Mesenteric fat pad (tissue), 1 donor: ENCODE data around the gene CCDC182. TPM values are rescaled to one million over a fixed set of nuclear protein-coding genes. Genes with fewer than 3 reads are reported as not detected.

Source experiments
- DNase-seq: peaks from one replicate; pipeline ENCODE4 v3.0.0-alpha.2; 2020; ENCODE audit warnings: low spot score
- total RNA-seq: library from RNA; stranded (reverse); fragmentation: NEBNext Ultra II Directional; extraction: Animal tissue kit (Norgen Biotek cat#: 25700); gene quantifications from one replicate; pipeline ENCODE4 v1.2.1, GENCODE V29; 2021
- donor health status: DM: yes; HTN: yes; CAD: no.

Gene CCDC182
- total RNA-seq, 1 donor from 2014 or later, result not detected

- no peak for DNase-seq
These were observed 12.6 kb upstream of the CCDC182 start for GRCh38 chr17:57757735-57758134.

GRCh38 chr17:57756951-57757350 is 11.9 kb upstream of the CCDC182 start:
- DNase-seq, result no peak

DNA sequence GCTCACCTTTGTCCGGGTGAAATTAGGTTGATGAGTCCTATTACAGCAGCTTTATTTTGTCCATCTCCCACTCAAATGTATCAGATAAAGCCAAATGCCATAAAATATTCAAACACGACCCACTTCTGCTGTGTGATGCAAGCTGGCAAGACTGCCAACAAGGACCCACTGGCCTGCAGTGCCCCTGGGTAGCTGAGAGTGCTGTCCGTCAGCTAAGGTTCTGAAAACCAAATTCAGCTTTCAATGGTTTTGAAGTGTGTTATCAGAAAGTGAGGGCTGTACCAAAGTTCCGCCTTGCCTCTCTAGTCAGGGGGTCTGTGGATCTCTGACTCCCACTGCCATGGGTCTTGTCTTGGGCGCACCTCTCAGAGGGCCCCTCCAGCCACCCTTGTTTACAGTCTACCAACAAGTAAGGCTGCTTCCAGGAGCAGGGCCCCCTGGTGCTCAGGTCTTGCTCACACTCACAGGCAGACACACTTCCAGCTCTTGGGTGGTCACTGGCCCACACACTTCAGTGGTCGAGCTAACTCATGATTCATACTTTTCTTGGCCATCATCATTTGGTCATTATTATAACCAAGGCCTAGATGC is 10.5 kb upstream of the CCDC182 start:
- no peak for DNase-seq

DNA sequence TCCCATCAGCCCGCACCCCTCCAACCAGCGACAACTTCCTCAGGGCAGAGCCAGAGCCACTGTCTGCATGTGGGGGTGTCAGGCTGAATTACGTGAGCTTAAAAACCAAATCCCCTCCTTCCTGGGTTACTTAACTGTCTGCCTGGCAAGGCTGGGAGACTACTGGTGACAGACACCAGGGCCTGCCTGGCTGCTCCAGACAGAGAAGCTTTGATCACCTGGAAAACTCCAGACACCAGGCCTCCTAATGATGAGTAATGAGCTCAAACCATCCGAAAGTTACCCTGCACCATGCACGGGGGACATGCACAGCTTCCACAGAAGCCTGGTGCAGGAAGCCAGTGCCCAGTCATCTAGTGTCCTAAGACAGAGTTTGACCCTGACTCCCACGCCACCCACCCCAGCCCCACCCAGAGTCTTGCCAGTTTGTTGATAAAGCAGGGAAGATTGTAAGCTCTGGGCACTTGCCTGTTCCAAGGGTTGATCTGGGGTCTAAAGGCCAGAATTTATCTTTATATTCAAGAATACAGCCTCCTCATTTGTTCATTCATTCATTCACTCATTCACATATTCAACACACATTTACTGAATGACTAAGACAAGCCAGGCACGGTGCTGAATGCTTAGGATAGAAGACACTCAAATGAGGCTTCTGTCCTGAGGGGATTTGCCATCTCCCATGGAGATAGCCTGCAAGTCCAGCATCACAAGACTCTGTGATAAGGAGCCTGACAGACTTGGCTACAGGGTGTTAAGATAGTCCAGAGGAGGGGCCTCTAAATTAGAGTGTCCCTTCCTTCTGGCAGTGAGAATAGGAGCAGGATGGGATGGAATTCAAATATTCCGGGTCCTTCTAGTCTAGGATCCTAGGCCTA is 7.2 kb upstream of the CCDC182 start:
- DNase-seq, result no peak

DNA sequence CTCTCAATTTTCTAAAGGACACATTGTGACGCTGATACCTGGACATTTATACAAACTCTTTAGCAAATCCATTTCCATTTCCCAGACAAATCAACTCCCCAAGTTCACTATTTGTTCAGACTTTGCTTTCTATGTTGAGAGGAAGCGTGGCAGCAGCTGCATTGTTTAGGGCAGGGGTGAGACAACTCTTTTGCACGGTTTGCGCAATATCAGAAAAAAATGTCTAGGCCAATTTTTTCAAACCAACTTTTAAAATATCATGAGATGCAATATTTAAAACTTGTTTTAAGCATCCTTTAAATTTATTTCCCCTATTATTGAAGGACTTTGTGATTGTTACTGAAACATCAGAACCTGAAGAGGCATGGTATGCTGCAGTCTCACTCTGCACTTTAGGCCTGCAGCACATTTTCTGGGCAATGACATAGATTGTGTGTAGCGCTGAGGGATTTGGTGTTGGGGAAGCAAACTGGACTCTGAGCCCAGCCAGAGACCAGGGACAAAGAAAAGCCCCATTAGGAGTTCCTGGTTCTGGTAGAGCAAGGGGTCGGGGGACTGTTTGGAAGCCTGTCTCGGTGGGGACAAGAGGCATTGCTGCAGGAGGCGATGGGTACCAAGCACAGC is 6.4 kb upstream of the CCDC182 start:
- no peak for DNase-seq

GRCh38 chr17:57750895-57751294 is 5.8 kb upstream of the CCDC182 start:
- no peak for DNase-seq

DNA sequence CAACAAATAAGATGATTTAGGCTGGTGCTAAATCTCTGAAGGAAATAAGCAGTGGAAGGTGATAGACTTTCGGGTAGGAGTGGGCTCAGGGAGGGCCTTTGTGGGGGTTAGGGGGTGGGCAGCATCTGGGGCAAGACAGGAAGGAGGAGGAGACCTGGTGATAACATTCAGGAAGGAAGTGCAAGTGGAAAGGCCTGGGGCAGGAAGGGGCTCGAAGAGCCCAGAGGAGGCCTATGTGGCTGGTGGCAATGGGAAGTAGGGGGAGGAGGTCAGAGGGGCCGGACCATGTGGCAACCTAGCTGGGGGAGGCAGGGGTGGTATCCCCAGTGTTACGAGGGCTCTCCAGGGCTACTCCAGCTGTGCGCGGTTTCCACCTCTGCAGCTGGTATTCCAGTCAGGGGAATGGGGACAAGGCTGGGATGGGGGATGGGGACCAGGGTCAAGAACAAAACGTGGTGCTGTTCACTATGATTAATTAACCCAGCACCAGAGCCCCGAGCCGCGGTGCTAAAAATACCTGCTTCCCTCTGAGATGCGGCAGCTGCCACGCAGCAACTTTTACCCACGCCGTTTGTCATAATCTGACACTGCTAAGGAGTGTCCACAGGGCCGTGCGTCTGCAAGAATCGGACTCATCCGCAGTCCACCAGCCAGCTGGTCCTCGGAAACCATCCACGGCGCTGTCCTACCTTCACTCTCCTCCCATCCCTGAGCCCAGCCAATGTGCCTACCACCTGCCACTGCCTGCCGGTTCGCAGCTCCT is 5.2 kb upstream of the CCDC182 start:
- no peak for DNase-seq

DNA sequence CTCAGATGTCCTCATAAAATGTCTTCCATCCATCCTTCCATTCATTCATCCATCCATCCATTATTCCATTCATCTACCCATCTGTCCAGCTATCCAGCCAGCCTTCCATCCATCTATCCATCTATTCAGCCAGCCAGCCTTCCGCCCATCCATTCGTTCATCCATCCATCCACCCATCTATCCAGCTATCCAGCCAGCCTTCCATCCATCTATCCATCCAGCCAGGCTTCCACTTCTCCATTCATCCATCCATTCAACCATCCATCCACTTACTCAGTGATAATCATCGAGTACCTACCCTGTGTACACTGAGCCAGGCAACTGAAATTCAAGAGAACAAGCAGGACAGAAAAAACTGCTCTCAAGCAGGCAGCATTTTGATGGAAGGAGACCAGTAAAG is 4.6 kb upstream of the CCDC182 start:
- DNase-seq, result no peak

DNA sequence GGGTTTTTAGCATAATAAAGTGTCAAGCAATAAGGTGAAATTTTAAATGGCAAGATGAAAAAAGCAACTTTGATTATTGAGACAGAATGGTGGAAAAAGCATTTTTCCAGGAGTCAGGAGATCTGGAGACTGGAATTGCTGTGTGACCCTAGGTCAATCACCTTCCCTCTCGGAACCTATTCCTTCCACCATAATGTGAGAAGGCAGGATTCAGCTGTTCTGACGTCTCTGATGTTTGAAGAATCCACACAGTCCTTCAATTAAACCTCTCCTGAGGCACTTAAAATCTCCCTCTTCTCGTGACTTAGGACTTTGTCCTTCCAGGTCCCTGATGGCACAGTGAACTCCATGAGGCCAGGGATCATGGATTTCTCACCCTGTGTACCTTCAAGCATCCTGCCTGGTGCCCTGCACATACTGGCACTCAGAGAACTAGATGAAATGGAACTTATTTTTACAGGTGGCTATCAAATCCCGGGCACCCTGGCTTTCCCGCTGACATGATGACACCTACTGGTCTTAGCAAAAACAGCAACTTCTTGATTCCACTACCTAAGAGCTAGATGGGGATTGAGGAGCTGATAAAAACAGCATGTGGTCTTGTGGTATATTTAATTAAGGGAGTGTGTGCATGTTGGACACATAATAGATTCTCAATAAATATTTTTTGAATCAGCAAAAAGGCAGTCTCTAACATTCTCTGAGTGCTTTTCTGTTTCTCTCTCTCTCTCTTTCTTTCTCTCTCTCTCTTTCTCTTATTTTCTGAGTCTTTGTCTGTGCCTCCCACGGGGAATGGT is 2.3 kb upstream of the CCDC182 start:
- no peak for DNase-seq

DNA sequence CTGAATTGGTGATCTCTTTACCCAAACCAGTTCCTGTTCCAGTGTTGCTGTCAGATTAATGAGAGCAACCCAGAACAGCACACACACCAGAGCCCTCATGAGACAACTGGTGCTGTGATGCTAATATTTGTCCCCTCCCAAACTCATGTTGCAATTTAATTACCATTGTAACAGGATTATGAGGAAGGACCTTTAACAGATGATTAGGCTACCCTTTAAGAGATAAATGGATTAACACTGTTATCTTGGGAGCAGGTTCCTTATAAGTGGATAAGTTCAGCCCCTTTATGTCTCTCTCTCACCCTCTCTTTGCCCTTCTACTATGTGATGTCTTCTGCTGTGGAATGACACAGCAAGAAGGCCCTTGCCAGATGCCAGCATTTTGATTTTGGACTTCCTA is 1.1 kb upstream of the CCDC182 start:
- DNase-seq, result no peak

- no peak for DNase-seq
These were observed 616 bp downstream of the CCDC182 start for GRCh38 chr17:57744195-57745170.

DNA sequence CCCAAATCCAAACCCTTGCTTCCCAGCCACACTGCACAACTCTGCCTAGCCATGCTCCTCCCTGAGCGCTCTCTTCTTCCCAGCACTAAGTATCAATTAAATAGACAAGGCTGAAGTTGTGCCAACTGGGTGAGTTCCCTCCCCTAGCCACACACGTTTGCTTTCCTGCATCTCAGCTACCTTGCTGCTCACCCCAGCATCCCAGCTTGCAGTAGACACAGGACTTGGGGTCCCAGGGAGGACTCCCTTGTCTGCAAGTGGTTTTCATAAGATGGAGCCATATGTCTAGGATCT is 4.9 kb downstream of the CCDC182 start:
- DNase-seq, result no peak

DNA sequence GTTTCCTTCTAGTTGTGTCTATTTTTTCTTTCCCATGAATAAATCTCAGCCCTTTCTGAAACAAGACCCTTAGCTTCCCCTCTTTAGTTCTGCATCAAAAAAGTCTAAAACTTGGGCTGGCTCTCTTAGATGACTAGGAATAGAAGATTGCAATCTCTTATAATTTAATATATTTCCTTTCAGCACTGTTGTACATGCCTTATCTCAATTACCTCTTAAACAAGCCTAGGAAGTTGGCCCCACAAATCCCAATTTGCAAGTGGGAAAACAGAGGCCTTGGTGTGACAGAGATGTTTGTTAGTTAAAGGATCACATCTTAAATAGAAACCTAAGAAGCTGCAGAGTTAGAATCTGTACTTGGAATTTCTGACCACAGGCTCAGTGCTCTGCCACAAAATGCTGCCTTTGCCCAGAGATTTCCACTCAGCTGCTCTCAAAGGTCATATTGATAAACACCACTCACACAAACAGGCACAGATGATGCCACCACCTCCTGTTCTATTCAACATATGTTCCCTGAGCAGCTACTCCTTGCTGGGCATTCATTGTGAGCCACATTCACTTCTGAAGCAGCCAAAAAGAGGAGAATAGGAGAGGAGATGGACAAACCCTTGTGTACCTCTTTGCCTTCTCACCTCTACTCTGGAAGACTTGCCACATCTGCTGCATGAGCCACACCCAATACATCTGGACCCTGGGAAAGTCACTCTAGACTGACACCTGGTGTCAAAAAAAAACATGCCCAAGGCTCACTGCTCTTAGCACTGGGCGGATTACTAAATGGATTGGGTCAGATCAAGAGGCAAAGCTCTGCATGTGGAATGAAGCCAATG is 5.5 kb downstream of the CCDC182 start:
- no peak for DNase-seq

- no peak for DNase-seq
These were observed 7.6 kb downstream of the CCDC182 start for GRCh38 chr17:57737450-57737849.

- DNase-seq, result no peak
These were observed 9.4 kb downstream of the CCDC182 start for GRCh38 chr17:57735707-57736106.

GRCh38 chr17:57735230-57735629 is 9.9 kb downstream of the CCDC182 start:
- no peak for DNase-seq

DNA sequence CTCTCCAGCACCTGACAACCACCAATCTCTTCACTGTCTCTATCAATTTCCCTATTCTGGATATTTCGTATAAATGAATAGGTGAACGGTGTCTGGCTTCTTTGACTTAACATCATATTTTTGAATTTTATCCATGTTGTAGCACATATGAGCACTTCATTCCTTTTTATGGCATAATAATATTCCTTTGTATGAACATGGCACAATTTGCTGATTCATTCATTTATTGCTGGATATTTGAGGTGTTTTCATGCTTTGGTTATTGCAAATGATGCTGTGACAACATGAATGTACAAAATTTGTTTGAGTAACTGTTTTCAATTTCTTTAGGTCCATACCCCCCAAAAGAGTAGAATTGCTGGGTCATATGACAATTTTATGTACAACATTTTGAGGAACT is 12.0 kb downstream of the CCDC182 start:
- no peak for DNase-seq

- no peak for DNase-seq
These were observed 13.0 kb downstream of the CCDC182 start for GRCh38 chr17:57732062-57732461.
